ENCODE measurements around the gene CXCL10.
"Not testable (repeated sequence)": the region's sequence is repeated elsewhere in the genome, so short reads cannot be mapped to it uniquely, and the experiment has no call there.

Gene CXCL10

DNA sequence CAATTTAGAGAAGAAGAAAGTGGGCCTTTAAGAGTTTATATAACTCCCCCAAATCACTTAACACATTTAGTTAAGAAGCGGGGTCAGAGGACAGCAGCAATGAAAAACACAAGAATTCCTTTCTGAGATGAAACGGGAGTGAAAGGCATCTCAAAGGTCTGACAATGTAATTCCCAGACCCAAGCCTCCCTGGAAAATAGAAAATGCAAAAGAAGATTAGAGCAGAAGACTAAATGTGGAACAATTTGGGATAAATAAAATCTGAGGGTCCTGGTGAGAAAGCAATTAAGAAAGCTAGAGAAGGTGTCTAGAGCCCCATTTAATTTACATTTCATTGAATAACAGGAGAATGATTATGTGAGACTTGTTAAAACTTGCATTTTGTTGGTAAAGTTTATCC lies 32.1 kb upstream of the CXCL10 start:
- H3K27ac ChIP-seq (replicated peaks), result no peak overlapping the region
- H3K4me3 ChIP-seq (replicated peaks; ENCODE audit: insufficient read depth, low read length), result no peak overlapping the region
- H3K27me3 ChIP-seq (ENCODE audit: insufficient read depth, poor library complexity, severe bottlenecking), result no peaks in the 10 kb centered on the region
- no peak for DNase-seq (ENCODE audit: low read depth in 1 of 2, low spot score in 1 of 2)
- TF ChIP-seq, protein P1, sequence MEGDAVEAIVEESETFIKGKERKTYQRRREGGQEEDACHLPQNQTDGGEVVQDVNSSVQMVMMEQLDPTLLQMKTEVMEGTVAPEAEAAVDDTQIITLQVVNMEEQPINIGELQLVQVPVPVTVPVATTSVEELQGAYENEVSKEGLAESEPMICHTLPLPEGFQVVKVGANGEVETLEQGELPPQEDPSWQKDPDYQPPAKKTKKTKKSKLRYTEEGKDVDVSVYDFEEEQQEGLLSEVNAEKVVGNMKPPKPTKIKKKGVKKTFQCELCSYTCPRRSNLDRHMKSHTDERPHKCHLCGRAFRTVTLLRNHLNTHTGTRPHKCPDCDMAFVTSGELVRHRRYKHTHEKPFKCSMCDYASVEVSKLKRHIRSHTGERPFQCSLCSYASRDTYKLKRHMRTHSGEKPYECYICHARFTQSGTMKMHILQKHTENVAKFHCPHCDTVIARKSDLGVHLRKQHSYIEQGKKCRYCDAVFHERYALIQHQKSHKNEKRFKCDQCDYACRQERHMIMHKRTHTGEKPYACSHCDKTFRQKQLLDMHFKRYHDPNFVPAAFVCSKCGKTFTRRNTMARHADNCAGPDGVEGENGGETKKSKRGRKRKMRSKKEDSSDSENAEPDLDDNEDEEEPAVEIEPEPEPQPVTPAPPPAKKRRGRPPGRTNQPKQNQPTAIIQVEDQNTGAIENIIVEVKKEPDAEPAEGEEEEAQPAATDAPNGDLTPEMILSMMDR (IDR thresholded peaks at IDR 0.05; ENCODE audit: insufficient read depth, low read length), result no peak
- TF ChIP-seq, protein P2, sequence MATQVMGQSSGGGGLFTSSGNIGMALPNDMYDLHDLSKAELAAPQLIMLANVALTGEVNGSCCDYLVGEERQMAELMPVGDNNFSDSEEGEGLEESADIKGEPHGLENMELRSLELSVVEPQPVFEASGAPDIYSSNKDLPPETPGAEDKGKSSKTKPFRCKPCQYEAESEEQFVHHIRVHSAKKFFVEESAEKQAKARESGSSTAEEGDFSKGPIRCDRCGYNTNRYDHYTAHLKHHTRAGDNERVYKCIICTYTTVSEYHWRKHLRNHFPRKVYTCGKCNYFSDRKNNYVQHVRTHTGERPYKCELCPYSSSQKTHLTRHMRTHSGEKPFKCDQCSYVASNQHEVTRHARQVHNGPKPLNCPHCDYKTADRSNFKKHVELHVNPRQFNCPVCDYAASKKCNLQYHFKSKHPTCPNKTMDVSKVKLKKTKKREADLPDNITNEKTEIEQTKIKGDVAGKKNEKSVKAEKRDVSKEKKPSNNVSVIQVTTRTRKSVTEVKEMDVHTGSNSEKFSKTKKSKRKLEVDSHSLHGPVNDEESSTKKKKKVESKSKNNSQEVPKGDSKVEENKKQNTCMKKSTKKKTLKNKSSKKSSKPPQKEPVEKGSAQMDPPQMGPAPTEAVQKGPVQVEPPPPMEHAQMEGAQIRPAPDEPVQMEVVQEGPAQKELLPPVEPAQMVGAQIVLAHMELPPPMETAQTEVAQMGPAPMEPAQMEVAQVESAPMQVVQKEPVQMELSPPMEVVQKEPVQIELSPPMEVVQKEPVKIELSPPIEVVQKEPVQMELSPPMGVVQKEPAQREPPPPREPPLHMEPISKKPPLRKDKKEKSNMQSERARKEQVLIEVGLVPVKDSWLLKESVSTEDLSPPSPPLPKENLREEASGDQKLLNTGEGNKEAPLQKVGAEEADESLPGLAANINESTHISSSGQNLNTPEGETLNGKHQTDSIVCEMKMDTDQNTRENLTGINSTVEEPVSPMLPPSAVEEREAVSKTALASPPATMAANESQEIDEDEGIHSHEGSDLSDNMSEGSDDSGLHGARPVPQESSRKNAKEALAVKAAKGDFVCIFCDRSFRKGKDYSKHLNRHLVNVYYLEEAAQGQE (IDR thresholded peaks at IDR 0.05; ENCODE audit: insufficient replicate concordance, low read depth), result no peak
- TF ChIP-seq SPI1 (IDR thresholded peaks at IDR 0.05; ENCODE audit: borderline replicate concordance, low read depth) (no peak), GABPA (IDR thresholded peaks at IDR 0.05; ENCODE audit: low read depth) (no peak), POLR2AphosphoS5 (IDR thresholded peaks at IDR 0.05; ENCODE audit: low read depth) (no peak)

DNA sequence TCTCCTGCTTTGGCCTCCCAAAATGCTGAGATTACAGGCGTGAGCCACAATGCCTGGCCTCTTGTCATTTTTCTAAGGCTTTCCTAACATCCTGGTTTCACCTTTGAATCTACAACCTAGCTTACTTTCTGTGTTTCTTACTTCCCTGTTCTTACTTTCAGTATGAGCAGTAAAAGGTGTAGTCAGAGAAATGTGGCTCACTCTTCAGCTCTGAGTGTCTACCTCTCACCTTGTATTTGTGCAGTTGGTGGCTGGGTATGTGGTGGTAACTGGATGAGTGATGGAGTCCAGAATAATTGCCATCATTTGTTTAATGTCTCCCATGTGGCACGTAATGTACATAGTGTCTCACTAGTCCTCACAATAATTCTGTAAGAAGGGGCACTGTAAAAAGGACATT lies 31.7 kb upstream of the CXCL10 start:
- no peak overlapping the region for H3K4me3 ChIP-seq (replicated peaks; ENCODE audit: insufficient read depth, low read length)
- H3K27me3 ChIP-seq (ENCODE audit: insufficient read depth, poor library complexity, severe bottlenecking), result no peaks in the 10 kb centered on the region
- TF ChIP-seq SPI1 (IDR thresholded peaks at IDR 0.05; ENCODE audit: borderline replicate concordance, low read depth), result no peak
- TF ChIP-seq POLR2AphosphoS5 (IDR thresholded peaks at IDR 0.05; ENCODE audit: low read depth), result no peak
- TF ChIP-seq, protein P1 (IDR thresholded peaks at IDR 0.05; ENCODE audit: insufficient read depth, low read length), result no peak
- TF ChIP-seq, protein P2 (IDR thresholded peaks at IDR 0.05; ENCODE audit: insufficient replicate concordance, low read depth), result no peak
- TF ChIP-seq GABPA (IDR thresholded peaks at IDR 0.05; ENCODE audit: low read depth), result no peak
- DNase-seq (ENCODE audit: low read depth in 1 of 2, low spot score in 1 of 2), result no peak
- no peak overlapping the region for H3K27ac ChIP-seq (replicated peaks)

- Histone ChIP-seq H3K27ac (replicated peaks) (no peak overlapping the region), H3K27me3 (ENCODE audit: insufficient read depth, poor library complexity, severe bottlenecking) (no peaks in the 10 kb centered on the region), H3K4me3 (replicated peaks; ENCODE audit: insufficient read depth, low read length) (no peak overlapping the region)
- no peak for TF ChIP-seq SPI1 (IDR thresholded peaks at IDR 0.05; ENCODE audit: borderline replicate concordance, low read depth)
- TF ChIP-seq POLR2AphosphoS5 (IDR thresholded peaks at IDR 0.05; ENCODE audit: low read depth), result no peak
- TF ChIP-seq, protein P1 (IDR thresholded peaks at IDR 0.05; ENCODE audit: insufficient read depth, low read length), result no peak
- TF ChIP-seq, protein P2 (IDR thresholded peaks at IDR 0.05; ENCODE audit: insufficient replicate concordance, low read depth), result no peak
- no peak for DNase-seq (ENCODE audit: low read depth in 1 of 2, low spot score in 1 of 2)
Measured at GRCh38 chr4:76053730-76054129, 30.4 kb upstream of the CXCL10 start.

DNA sequence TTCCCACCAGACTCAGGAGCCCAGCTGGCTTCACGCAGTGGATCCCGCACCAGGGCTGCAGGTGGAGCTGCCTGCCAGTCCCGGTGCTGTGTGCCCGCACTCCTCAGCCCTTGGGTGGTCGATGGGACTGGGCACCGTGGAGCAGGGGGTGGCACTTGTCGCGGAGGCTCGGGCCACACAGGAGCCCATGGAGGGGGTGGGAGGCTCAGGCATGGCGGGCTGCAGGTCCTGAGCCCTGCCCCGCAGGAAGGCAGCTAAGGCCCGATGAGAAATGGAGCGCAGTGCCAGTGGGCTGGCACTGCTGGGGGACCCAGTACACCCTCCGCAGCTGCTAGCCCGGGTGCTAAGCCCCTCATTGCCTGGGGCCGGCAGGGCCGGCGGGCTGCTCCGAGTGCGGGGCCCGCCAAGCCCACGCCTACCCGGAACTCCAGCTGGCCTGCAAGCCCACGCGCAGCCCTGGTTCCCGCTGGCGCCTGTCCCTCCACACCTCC lies 27.3 kb upstream of the CXCL10 start:
- not testable (repeated sequence) for H3K27ac ChIP-seq (replicated peaks); H3K4me3 ChIP-seq (replicated peaks; ENCODE audit: insufficient read depth, low read length); DNase-seq (ENCODE audit: low read depth in 1 of 2, low spot score in 1 of 2); H3K27me3 ChIP-seq (ENCODE audit: insufficient read depth, poor library complexity, severe bottlenecking)

GRCh38 chr4:76049860-76050416 lies 26.6 kb upstream of the CXCL10 start:
- H3K4me3 ChIP-seq (replicated peaks; ENCODE audit: insufficient read depth, low read length); H3K27me3 ChIP-seq (ENCODE audit: insufficient read depth, poor library complexity, severe bottlenecking): not testable (repeated sequence)

DNA sequence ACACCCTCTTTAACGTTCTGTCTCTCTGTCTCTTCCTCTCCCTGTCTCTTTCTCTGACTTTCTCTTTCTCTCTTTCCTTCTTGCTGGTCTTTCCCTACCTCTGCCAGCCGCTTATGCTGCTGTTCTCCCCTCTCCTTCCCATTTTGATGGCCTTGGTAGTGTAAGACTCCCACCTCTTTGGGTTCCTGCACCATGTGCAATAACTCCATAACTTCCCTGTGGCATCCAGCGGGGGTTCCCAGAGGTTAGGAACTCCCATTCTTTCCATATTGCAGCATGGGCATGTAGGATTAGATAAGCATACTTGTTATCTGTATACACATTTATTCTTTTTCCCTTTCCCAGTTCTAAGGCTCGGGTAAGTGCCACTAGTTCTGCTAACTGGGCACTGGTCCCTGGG lies 21.4 kb upstream of the CXCL10 start:
- not testable (repeated sequence) for H3K27me3 ChIP-seq (ENCODE audit: insufficient read depth, poor library complexity, severe bottlenecking); H3K4me3 ChIP-seq (replicated peaks; ENCODE audit: insufficient read depth, low read length); DNase-seq (ENCODE audit: low read depth in 1 of 2, low spot score in 1 of 2); H3K27ac ChIP-seq (replicated peaks)

More at GRCh38 chr4:76049860-76050416, 26.6 kb upstream of the CXCL10 start:
- not testable (repeated sequence) for DNase-seq (ENCODE audit: low read depth in 1 of 2, low spot score in 1 of 2); H3K27ac ChIP-seq (replicated peaks)
